GM21526 (cell line): ENCODE data around the gene PTCD3.

Experiments used
- ATAC-seq: cut with Tn5 transposase; IDR thresholded peaks from one replicate; pipeline ENCODE4 v1.9.1; 2021; ENCODE audit warnings: moderate library complexity; ENCODE audit not compliant: unreplicated experiment, low FRiP score

PTCD3 gene

GRCh38 chr2:86105969-86106945, at the start of gene PTCD3:
Gene PTCD3 (plus strand): TSS chr2:86106235. CDS start chr2:86106248, 13 bp downstream.
- ATAC-seq: peak; percentile 82

- no peak for ATAC-seq
These were observed 49.3 kb upstream of the PTCD3 start for GRCh38 chr2:86056590-86057331.

GRCh38 chr2:86062043-86062442, 44.0 kb upstream of the PTCD3 start:
- ATAC-seq: no peak

DNA sequence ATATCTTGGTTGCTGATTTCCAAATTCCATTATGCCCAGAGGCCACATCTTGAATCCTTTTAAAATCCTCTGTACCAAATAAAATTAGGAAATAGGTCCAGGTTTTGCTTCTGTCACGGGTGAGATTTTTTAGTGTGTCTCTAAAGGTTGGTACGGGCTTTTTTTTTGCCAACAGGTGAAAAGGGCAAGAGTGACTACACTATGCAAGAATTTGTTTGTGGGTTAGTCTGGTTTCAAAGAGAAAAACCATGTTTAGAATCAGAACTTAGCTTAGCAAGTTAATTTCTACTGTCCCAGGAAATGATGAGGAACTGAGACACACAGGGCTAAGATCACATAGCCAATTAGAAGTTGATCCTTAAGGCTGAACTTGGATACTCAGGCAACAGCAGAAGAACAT, 42.0 kb upstream of the PTCD3 start:
- no peak for ATAC-seq

- ATAC-seq: no peak
These were observed 40.5 kb upstream of the PTCD3 start for GRCh38 chr2:86065512-86065911.

DNA sequence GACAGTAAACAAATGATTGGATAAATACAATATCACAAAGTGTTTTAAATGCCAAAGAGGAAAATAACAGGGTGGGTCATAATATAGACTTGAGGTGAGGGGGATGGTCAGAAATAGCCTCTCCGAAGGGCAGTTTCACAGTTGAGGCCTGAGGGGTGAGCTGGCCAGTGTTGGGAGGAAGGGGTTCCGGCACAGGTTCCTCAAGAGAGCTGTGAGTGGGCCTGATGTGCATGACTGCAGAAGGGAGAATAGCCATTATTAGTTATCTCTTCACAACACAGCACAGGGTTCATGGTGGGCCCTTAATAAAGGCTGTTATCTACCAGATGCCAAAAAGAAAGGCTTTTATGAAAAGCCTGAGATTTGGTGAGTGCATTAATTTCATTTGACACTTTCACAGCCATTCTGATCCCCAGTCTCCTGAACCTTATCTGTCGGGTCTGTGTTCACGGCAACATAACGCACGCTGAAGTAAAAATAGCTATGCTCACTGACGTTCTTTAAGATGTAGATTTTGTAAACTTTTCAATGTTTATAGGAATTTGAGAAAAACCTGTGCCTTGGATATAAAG, 39.9 kb upstream of the PTCD3 start:
- no peak for ATAC-seq

DNA sequence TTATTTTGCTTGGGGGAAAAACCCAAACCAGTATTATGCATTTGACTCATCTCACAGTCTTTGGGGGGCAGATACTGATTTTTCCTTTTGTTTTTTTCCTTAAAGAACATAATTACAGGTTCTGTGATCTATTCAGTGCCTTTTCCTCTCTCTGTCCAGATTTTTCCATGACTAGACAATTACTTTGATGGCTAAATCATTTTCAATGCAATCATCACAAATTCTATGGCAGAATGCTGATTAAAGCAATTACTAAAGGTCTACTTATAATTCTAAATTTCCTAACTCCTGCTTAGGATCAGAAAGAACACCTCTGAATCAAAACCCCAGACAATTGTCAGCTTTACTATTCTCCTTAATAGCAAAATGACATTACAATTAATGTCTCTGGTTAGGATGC, 39.1 kb upstream of the PTCD3 start:
- no peak for ATAC-seq

GRCh38 chr2:86068136-86068588, 37.9 kb upstream of the PTCD3 start:
- no peak for ATAC-seq

- ATAC-seq: no peak
These were observed 37.4 kb upstream of the PTCD3 start for GRCh38 chr2:86068648-86069047.

GRCh38 chr2:86069091-86069685, 36.8 kb upstream of the PTCD3 start:
- no peak for ATAC-seq

DNA sequence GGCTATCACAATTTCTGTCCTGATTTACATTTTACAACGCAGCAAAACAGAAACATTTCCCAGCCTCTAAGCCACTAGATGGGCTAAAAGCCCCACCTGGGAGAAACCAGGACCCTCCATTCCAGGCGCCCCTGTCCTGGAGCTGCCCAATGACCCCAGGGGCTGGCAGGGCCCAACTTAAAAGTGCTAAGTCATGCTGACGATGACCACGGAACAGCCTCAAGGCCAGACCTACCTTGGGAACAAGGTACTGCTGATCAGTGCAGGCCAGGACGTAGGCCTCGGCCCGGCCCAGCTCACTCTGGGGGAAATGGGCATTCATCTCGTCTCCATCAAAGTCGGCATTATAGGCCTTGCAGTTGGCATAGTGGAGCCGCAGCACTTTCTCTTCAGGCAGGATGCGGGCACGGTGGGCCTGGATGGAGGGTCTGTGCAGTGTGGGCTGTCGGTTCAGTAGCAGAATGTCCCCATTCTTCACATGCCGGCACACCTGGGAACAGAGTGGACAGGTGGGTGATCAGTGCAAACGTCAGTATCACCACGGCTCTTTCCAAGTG, 36.2 kb upstream of the PTCD3 start:
- ATAC-seq: no peak

GRCh38 chr2:86070868-86071267, 35.2 kb upstream of the PTCD3 start:
- ATAC-seq: no peak

DNA sequence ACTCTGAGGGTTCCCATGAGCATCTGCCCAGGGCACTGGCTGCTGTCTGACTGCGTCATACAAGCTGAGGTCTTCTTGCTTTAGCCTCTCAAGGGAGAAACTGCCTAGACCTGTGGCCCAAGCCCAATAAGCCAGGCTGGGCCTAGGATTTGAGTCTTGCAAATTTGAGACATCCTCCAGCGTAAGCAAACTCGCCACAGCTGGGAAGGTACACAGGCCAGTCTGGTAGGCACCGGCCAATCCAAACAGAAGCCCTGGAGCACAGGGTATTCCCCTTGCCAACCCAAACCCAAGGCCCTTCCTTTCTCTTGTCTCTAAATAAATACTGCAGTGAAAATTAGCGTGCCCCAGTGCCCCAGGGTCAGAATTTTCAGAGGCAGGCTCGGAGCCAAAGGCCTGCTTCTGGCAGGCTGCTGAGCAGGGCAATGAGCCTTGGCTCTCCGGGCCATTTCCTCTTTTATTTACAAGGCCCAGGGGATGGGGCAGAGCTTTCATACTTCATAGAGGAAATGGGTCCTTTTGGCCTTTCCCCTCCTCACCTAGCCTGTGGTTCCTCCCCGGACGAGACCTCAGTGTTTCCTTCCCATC, 33.7 kb upstream of the PTCD3 start:
- ATAC-seq: no peak

- no peak for ATAC-seq
These were observed 32.8 kb upstream of the PTCD3 start for GRCh38 chr2:86073225-86073624.

DNA sequence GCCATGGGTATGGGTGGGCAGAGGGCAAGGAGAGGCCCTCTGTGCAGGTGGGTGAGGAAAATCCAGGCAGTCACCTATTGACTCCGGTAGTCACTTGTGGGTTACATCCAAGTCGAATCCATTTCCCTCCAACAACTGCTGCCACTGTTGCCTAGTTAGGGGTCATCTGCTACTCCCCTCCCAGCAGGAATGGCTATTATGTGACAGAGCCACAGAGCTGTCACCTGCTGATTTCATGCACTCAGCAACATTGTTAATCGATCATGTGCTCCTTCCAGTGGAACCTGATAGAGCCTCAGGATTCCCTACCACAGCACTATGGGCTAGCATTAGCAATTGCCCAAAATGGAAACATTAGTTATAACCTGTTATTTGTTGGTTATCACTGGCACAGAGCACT, 31.8 kb upstream of the PTCD3 start:
- no peak for ATAC-seq

DNA sequence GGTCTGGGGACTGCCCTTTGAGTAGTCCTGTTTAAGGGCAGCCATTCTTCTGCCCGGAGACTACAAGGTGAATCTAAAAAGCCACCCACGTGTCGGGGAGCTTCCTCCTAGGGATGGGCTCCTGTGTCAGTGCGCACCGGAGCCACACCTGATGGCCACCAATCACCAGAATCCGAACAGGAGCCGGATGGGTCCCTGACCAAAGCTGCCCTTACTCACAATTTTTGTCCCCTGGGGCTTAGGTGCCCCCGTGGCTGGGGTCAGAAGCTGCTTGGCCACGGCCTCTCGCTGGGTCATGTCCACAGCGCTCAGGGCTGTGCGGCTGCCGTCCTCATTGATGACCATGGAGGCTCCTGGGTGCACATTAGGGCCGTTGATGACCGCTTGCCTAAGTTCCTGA, 31.2 kb upstream of the PTCD3 start:
- ATAC-seq: no peak

DNA sequence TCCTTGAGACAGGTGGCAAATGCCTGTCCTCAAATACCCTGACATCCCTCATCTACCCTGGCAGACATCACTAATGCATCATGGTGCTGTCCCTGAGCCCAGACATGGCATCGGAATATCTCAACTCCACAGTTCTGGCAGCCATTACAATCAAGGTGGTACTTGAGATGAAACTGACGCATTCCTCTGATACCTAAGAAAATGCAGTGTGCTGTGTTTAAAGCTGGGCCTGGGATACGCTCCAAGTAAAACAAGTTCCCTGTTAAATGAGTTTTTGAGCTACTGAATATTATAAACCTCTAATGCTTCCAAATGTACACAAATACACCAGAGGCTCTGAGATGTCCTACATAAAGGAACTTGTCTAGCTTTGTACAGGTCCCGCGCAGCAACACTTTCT, 30.1 kb upstream of the PTCD3 start:
- ATAC-seq: no peak

DNA sequence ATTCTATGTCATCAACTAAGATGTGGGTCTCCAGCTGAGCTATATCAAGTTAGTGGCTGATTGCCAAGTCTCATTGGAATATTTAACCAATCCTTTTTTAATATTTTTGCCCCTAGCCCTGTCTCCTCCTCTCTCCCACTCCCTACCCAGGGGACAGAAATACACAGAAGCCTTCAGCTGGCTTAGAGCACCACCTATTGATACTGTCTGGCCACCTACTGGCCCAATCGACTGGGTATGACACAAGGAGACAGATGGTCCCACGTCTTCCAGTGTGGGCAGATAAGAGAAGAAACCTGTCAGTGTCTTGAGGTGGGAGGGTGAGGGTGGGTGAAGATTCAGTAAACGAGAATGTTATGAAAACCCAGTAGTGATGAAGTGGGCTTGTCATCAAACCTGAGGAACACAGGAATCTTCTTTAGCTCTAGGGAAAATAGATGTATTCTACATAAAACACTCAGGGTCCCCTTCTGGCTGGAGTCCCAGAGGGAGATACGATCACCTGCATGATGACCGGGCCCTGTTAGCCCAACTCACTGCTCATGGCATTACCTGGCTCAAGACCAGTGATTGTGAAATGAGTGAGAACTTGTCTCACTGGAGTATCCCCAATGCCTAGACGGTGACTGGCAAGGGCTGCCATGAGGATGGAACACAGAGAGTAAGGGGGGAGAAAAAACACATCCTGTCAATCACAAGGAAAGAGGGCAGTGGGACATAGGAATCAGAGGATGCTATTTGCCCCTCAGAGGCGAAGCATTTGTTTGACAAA, 27.1 kb upstream of the PTCD3 start:
- ATAC-seq: no peak
